NB4 (cell line): ENCODE data around the gene ZNF665.
"Not testable (repeated sequence)": the region's sequence is repeated elsewhere in the genome, so short reads cannot be mapped to it uniquely, and the experiment has no call there.

Experiments used
- DNase-seq: peaks from one replicate; pipeline ENCODE4 v3.0.0; 2010; ENCODE audit warnings: low read depth
- H3K4me3 ChIP-seq: one replicate; pipeline ENCODE4 v1.5.1; 2011; ENCODE audit warnings: mild to moderate bottlenecking, low read depth, low read length, moderate library complexity
- CTCF ChIP-seq: IDR thresholded peaks from one replicate; pipeline ENCODE4 v1.5.1; 2012; ENCODE audit warnings: low read depth, low read length
- MAX ChIP-seq: IDR thresholded peaks from 2 replicates; pipeline ENCODE4 v1.6.1; 2011; ENCODE audit warnings: low read depth, low read length
- MYC ChIP-seq: IDR thresholded peaks from 2 replicates; pipeline ENCODE4 v1.6.1; 2011; ENCODE audit warnings: low read depth, low read length
- POLR2A ChIP-seq: IDR thresholded peaks from 2 replicates; pipeline ENCODE4 v1.6.1; 2011; ENCODE audit warnings: mild to moderate bottlenecking; ENCODE audit not compliant: insufficient read length; ENCODE audit errors: extremely low read depth

ZNF665 gene

GRCh38 chr19:53192771-53193534, at the start of gene ZNF665:
TSS of gene ZNF665 (minus strand) at chr19:53193358. CDS start at chr19:53182898, 10,460 bp downstream.
- peak; percentile 93 for DNase-seq
- TF ChIP-seq POLR2A: peak; percentile 36
- TF ChIP-seq MYC: no peak
- H3K4me3 ChIP-seq: peak within 1 kb of the TSS; percentile 81

- H3K4me3 ChIP-seq: no peak overlapping the region
- no peak for TF ChIP-seq POLR2A
- TF ChIP-seq CTCF: no peak
- no peak for TF ChIP-seq MAX
- TF ChIP-seq MYC: no peak
- no peak for DNase-seq
Observed at GRCh38 chr19:53237114-53237777, 44.1 kb upstream of the ZNF665 start.

GRCh38 chr19:53224606-53225005, 31.4 kb upstream of the ZNF665 start:
- TF ChIP-seq MAX: no peak
- no peak for DNase-seq
- H3K4me3 ChIP-seq: no peak overlapping the region

- not testable (repeated sequence) for DNase-seq
Observed at GRCh38 chr19:53222716-53223115, 29.6 kb upstream of the ZNF665 start.

GRCh38 chr19:53212703-53213320, 19.7 kb upstream of the ZNF665 start:
- no peak overlapping the region for H3K4me3 ChIP-seq
- TF ChIP-seq POLR2A: no peak
- TF ChIP-seq MAX: no peak
- TF ChIP-seq MYC: no peak
- no peak for TF ChIP-seq CTCF
- DNase-seq: no peak

More at GRCh38 chr19:53222716-53223115, 29.6 kb upstream of the ZNF665 start:
- H3K4me3 ChIP-seq: not testable (repeated sequence)

GRCh38 chr19:53211554-53211953, 18.4 kb upstream of the ZNF665 start:
- not testable (repeated sequence) for DNase-seq

GRCh38 chr19:53196777-53197396, 3.7 kb upstream of the ZNF665 start:
- DNase-seq: peak; percentile 91
- no peak for TF ChIP-seq CTCF
- TF ChIP-seq MAX: no peak
- TF ChIP-seq POLR2A: no peak
- TF ChIP-seq MYC: no peak
- peak overlapping the region; percentile 82 for H3K4me3 ChIP-seq

More at GRCh38 chr19:53211554-53211953, 18.4 kb upstream of the ZNF665 start:
- H3K4me3 ChIP-seq: not testable (repeated sequence)
